Transverse colon (tissue), 4 donors: Measurements from ENCODE around the gene PRR33. TPM values are rescaled to one million over a fixed set of nuclear protein-coding genes. Genes with fewer than 3 reads are reported as not detected.

Experiments
- DNase-seq: peaks from one replicate; pipeline ENCODE4 v3.0.0-alpha.2; 2019
- H3K27ac ChIP-seq, 4 donors: fragments of 200-600 bp; sonication (generic); 2 replicates each; pipeline ENCODE4 v1.5.1; 2016 to 2018; ENCODE audit warnings: inconsistent platforms in 4 of 4
- H3K27me3 ChIP-seq: fragments of 200-600 bp; sonication (generic); 2 replicates; pipeline ENCODE4 v1.5.1; 2017; ENCODE audit warnings: inconsistent platforms
- H3K36me3 ChIP-seq, 4 donors: fragments of 200-600 bp; sonication (generic); 2 replicates each; pipeline ENCODE4 v1.5.1; 2017 to 2019; ENCODE audit warnings: inconsistent platforms in 4 of 4
- H3K4me1 ChIP-seq, 4 donors: fragments of 200-600 bp; sonication (generic); 2 replicates each; pipeline ENCODE4 v1.5.1; 2017 to 2020; ENCODE audit warnings: inconsistent platforms in 4 of 4
- H3K4me3 ChIP-seq, 4 donors: fragments of 200-600 bp; sonication (generic); 1 replicate in 1 of 4; 2 replicates in 3 of 4; pipeline versions ENCODE4 v1.5.1 to v1.6.1; 2017 to 2019; ENCODE audit warnings: inconsistent platforms in 4 of 4
- H3K9me3 ChIP-seq, 2 donors: fragments of 200-600 bp; sonication (generic); 2 replicates each; pipeline ENCODE4 v1.5.1; 2017 to 2019; ENCODE audit warnings: inconsistent platforms in 2 of 2
- CTCF ChIP-seq, 5 experiments: fragments of 200-600 bp in 3 of 5; fragments of 450-650 bp in 2 of 5; sonication (generic) in 3 of 5; IDR thresholded peaks; 1 replicate in 2 of 5; 2 replicates in 3 of 5; pipeline ENCODE4 v1.5.1; 2016 to 2017; ENCODE audit warnings: antibody characterized with exemption in 5 of 5, inconsistent platforms in 3 of 5, mild to moderate bottlenecking in 2 of 5, moderate library complexity in 1 of 5
- EP300 ChIP-seq: sonication (generic); formaldehyde crosslinking; IDR thresholded peaks from one replicate; pipeline ENCODE4 v1.6.1; 2017; ENCODE audit warnings: antibody characterized with exemption, low read depth
- POLR2A ChIP-seq: fragments of 450-650 bp; IDR thresholded peaks from one replicate; pipeline ENCODE4 v1.6.1; 2016; ENCODE audit warnings: antibody characterized with exemption, mild to moderate bottlenecking, moderate library complexity
- POLR2AphosphoS5 ChIP-seq, 3 donors: sonication (generic); formaldehyde crosslinking; IDR thresholded peaks; one replicate each; pipeline ENCODE4 v1.6.1; 2016; ENCODE audit warnings: antibody characterized with exemption in 3 of 3
- WGBS, 2 donors: methylation state at CpG; one replicate each; pipeline ENCODE4 v1.1.5; 2018; ENCODE audit warnings: low coverage in 1 of 2; 5-methylcytosine and 5-hydroxymethylcytosine counted together
- in situ Hi-C, 4 donors: fragments of 200-750 bp; cut with MboI; loops; one replicate each; pipeline versions ENCODE4 v1.15.0 to v1.15.1; 2017; ENCODE audit warnings: low sequenced_read_pairs in 3 of 4, low pct_ligation_motif_present in 1 of 4, low pct_unique_long_range_greater_than_20kb in 1 of 4
- intact Hi-C: fragments of 100-400 bp; cut with DNase I; formaldehyde crosslinking; loops from one replicate; pipeline ENCODE4 v1.15.1; 2023; ENCODE audit warnings: low total_unique reads
- total RNA-seq, 4 donors: library from RNA; depleted of rRNA; stranded (reverse); fragments of >200 nt; gene quantifications; one replicate each; pipeline ENCODE4 v1.1.0, GENCODE V29; 2016

PRR33 gene
- total RNA-seq, 4 donors from 2014 or later, result not detected

GRCh38 chr11:1932681-1933080 is 41.0 kb upstream of the PRR33 start:
- Histone ChIP-seq H3K9me3 (no peaks in the 10 kb centered on the region), H3K27me3 (no peaks in the 10 kb centered on the region), H3K27ac (no peak overlapping the region), H3K4me1 (no peaks in the 10 kb centered on the region), H3K36me3 (no peaks in the 10 kb centered on the region), H3K4me3 (no peak overlapping the region)
- DNase-seq, result no peak
- in situ Hi-C loops (no loop called here), intact Hi-C loops (no loop called here)
- 92 to 94% methylated on average over 4 of the region's 4 CpGs for WGBS, 2 donors
- no peak for TF ChIP-seq EP300

GRCh38 chr11:1932105-1932480 is 40.4 kb upstream of the PRR33 start:
- DNase-seq, result no peak
- TF ChIP-seq POLR2AphosphoS5 (IDR thresholded peaks at IDR 0.05), result no peak
- no peak for TF ChIP-seq EP300
- Histone ChIP-seq H3K4me1 (no peaks in the 10 kb centered on the region), H3K4me3 (no peak overlapping the region), H3K36me3 (no peaks in the 10 kb centered on the region), H3K27me3 (no peaks in the 10 kb centered on the region), H3K9me3 (no peaks in the 10 kb centered on the region), H3K27ac (no peak overlapping the region)
- in situ Hi-C loops (no loop called here), intact Hi-C loops (no loop called here)
- 76% methylated on average over 11 of the region's 11 CpGs; no CpG with 5 or more reads in 1 of the 2 donors for WGBS, 2 donors

- Histone ChIP-seq H3K27me3 (no peaks in the 10 kb centered on the region), H3K4me1 (no peaks in the 10 kb centered on the region), H3K4me3 (no peak overlapping the region), H3K27ac (peak overlapping the region in 1 of 4 donors; percentile 6), H3K9me3 (no peaks in the 10 kb centered on the region), H3K36me3 (no peaks in the 10 kb centered on the region)
- intact Hi-C loops (no loop called here), in situ Hi-C loops (no loop called here)
- DNase-seq, result no peak
- TF ChIP-seq CTCF (IDR thresholded peaks at IDR 0.05) (no peak), EP300 (no peak), POLR2A (no peak), POLR2AphosphoS5 (IDR thresholded peaks at IDR 0.05) (no peak)
- WGBS, 2 donors, result 20 to 44% methylated on average over 2 to 18 of the region's 18 CpGs
These were observed 39.8 kb upstream of the PRR33 start for GRCh38 chr11:1931341-1932104.

GRCh38 chr11:1930462-1930830 is 38.8 kb upstream of the PRR33 start:
- DNase-seq, result no peak
- Histone ChIP-seq H3K4me1 (no peaks in the 10 kb centered on the region), H3K27me3 (no peaks in the 10 kb centered on the region), H3K9me3 (no peaks in the 10 kb centered on the region), H3K27ac (peak overlapping the region in 1 of 4 donors; percentile 6), H3K36me3 (no peaks in the 10 kb centered on the region), H3K4me3 (no peak overlapping the region)
- intact Hi-C loops (no loop called here), in situ Hi-C loops (no loop called here)
- no peak for TF ChIP-seq POLR2A
- TF ChIP-seq EP300, result no peak
- TF ChIP-seq CTCF (IDR thresholded peaks at IDR 0.05), result no peak
- TF ChIP-seq POLR2AphosphoS5 (IDR thresholded peaks at IDR 0.05), result no peak
- WGBS, 2 donors, result 64 to 74% methylated on average over 7 to 9 of the region's 9 CpGs

GRCh38 chr11:1929621-1930461 is 38.1 kb upstream of the PRR33 start:
- Histone ChIP-seq H3K9me3 (no peaks in the 10 kb centered on the region), H3K4me3 (no peak overlapping the region), H3K36me3 (no peaks in the 10 kb centered on the region), H3K27ac (no peak overlapping the region), H3K4me1 (no peaks in the 10 kb centered on the region), H3K27me3 (no peaks in the 10 kb centered on the region)
- intact Hi-C loops (no loop called here), in situ Hi-C loops (no loop called here)
- no peak for TF ChIP-seq CTCF (IDR thresholded peaks at IDR 0.05)
- TF ChIP-seq EP300, result no peak
- WGBS, 2 donors, result 75 to 81% methylated on average over 1 to 25 of the region's 25 CpGs
- DNase-seq, result no peak
